GM21528 (cell line): ENCODE data around the gene CCL3.
"Not testable (repeated sequence)": the region's sequence is repeated elsewhere in the genome, so short reads cannot be mapped to it uniquely, and the experiment has no call there.

Experiments
- ATAC-seq: cut with Tn5 transposase; IDR thresholded peaks from one replicate; pipeline ENCODE4 v1.9.1; 2021; ENCODE audit warnings: mild to moderate bottlenecking, moderate library complexity; ENCODE audit not compliant: unreplicated experiment, low FRiP score

The CCL3 gene

GRCh38 chr17:36088670-36089338, 1.1 kb downstream of the CCL3 start:
- no peak for ATAC-seq

- ATAC-seq: not testable (repeated sequence)
These were observed 1.9 kb downstream of the CCL3 start for GRCh38 chr17:36087897-36088572.

- not testable (repeated sequence) for ATAC-seq
These were observed 2.5 kb downstream of the CCL3 start for GRCh38 chr17:36087471-36087870.

GRCh38 chr17:36086791-36087190, 3.2 kb downstream of the CCL3 start:
- no peak for ATAC-seq

- no peak for ATAC-seq
These were observed 4.2 kb downstream of the CCL3 start for GRCh38 chr17:36085765-36086164.

GRCh38 chr17:36083691-36084090, 6.3 kb downstream of the CCL3 start:
- ATAC-seq: not testable (repeated sequence)

DNA sequence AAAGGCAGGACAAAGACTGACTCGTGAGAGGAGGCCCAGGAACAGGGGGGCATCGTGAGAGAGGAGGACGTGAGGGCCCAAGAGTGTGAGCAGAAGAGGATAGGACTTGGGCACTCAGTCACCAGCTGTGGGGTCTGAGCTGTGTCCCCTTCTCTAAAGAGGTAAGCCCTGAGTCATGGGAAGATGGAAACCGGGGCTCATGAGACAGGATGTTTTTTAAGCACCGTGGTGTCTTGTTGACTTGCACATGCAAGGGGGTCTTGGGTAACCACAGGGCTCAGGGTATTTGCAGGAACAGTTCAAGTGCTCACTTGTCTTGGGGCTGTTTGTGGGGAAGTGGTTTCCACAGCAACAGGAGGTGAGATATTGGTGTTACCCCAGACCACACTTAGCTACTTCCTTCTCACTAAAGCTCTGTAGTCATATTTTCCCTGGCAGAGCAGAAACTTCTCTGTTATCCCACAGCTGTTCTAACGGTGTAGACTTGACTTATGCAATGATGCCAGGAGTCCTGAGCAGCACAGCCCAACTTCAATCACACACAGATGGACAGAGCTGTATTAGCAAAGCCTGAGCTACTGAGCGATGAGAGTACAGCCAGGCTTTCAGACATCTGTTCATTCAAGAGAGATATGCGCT, 7.3 kb downstream of the CCL3 start:
- peak; percentile 48 for ATAC-seq

DNA sequence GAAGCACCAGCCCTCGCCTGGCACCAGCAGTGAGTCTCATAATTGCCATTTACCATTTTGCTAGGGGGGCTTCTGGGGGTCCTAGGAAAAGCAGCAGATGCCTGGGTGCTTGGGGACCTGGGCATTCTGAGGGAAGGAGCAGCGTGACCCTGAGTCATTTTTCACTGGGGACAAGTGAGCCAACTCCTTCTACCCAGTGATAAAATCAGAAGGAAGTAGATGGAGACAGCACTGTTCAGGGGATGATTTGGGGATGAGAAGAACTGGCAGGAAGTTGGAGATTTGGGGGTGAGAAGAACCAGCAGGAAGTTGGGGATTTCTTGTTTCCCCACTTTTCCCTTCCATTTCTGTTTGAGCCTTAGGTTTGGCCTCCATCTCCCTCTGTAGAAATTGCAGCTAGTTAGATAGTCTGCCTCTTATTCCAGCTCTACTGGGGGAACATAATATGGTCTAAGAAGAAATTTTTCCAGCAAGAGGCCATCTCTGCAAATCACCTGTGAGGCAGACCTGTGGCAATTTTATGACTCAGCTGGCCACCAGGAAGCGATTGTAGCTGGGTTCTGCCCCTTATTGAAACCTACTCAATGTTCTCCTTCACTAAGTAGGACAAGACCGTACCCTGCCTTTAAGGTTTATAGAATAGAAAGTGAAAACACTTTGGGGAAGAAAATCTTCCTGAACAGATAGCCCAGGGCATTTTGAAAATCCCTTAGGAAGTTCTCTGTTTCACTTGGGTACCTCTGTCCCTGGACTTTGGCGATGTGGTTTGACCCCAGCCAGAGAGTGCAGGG, 8.1 kb downstream of the CCL3 start:
- ATAC-seq: not testable (repeated sequence)

- no peak for ATAC-seq
These were observed 15.6 kb downstream of the CCL3 start for GRCh38 chr17:36074365-36074764.

DNA sequence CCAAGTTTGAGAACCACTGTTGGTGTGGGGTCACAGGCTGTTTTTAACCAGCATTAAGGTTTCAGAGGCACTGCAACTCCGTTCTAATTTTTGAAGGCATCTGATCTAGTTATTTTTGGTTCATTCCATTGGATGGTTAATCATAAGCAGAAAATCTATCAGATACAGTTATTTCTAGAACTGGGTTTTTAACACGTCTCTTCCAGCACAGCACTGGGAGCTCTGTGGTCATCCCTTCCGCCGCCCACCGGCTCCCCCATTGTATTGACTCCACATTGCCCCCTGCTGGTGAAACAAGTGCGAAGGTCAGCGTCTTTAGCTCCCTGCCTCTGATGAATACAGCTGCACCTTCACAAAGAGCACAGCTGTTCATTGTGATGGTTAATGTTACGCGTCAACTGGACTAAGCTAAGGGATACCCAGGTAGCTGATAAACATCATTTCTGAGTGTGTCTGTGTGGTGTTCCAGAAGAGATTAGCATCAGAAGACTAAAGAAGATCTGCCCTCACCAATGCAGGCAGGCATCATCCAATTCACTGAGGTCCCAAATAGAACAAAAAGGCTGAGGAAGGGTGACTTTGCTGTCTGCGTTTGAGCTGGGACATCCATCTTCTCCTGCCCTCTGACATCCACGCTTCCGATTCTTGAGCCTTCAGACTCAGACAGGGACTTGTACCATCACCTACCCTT, 17.4 kb downstream of the CCL3 start:
- ATAC-seq: no peak

DNA sequence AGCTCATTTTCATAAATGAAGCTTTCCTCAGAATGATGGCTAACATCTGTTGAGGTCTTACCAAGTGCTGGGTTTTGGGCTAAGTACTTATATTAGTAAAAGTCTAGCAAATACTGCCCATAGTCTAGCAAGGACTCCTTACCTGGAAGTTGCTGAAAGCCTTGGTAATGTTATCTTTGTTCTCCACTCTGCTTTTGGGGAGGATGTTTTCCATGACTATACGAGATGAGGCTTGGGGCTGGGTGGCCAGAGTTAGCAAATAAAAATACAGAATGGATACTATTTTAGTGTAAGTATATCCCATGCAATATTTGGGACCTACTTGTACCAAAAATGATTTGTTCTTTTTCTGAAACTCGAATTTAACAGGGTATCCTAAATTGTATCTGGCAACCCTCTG, 18.2 kb downstream of the CCL3 start:
- no peak for ATAC-seq

GRCh38 chr17:36070427-36070826, 19.5 kb downstream of the CCL3 start:
- ATAC-seq: no peak

GRCh38 chr17:36069136-36069535, 20.8 kb downstream of the CCL3 start:
- ATAC-seq: no peak

- ATAC-seq: no peak
These were observed 21.4 kb downstream of the CCL3 start for GRCh38 chr17:36068524-36068923.

DNA sequence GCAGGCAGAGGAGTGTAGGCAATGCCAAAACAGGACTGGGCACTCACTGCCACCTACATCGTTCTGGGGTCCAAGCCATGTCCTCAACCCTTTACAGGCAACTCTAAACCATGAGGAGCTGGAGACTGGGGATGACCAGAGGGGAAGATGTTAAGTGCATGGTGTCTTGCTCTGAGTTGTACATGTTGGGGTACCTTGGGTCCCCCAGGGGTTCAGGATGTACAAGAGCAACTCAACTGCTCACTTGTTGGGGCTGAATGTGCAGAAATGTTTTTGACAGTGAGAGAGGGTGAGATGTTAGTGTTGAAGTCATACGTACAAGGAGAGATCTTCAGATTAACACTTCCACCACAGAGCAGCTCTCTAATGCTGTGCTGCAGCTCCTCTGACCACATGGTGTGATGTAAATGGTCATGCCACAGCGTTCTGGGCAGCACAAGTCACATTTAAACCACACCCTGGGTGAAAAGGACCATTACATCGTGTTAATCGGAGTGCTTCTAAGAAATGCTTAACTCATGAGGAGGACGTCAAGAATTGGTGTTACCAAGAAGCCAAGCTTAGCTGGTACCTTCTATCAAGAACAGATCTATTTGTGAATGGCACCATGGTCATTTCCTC, 23.5 kb downstream of the CCL3 start:
- no peak for ATAC-seq

GRCh38 chr17:36063786-36064541, 26.0 kb downstream of the CCL3 start, which contains the start of gene CCL18:
Gene CCL18, plus strand, starts transcription at chr17:36064272. Its CDS starts 71 bp downstream, at chr17:36064343.
- ATAC-seq: no peak

DNA sequence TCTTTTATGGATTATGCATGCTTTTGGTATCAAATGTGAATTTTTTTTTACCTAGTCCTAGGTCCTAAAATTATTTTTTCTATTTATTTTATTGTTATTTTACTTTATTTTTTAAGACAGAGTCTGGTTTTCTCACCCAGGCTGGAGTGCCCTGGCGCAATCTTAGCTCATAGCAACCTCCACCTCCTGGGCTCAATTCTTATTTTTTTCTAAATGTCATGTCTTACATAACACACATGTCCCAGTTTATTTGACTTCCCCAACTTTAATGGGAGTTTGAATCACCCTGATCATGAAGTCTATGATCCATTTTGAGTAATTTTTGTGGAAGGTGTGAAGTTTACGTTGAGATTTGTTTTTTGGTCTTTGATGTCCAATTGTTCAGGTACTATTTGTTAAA, 29.1 kb downstream of the CCL3 start:
- ATAC-seq: no peak

DNA sequence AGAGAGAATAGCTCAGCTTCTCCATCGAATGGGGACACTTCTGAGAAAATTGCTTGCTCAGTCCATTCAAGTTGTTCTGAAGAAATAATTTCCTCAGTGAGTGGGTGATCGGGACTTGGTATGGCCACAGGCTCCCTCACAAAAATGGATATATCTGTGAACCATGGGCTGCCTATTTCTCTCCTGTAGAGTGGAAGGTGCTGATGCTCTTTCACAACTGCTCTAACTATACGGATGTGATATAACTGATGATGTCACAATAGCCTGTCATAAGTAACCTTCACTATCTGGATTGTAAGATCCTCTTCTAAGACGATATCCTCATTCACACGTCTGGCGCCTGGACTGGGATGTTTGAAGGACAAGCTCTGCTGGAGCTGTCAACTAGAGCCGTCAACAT, 30.5 kb downstream of the CCL3 start:
- ATAC-seq: no peak

- ATAC-seq: no peak
These were observed 32.0 kb downstream of the CCL3 start for GRCh38 chr17:36057911-36058310.
